Fibroblast of lung (primary cell): Measurements from ENCODE around the gene HPS1.

Experiments
- EZH2 ChIP-seq: IDR thresholded peaks from 2 replicates; pipeline ENCODE4 v1.5.1; 2012; ENCODE audit warnings: low read length, control low read depth, mild to moderate bottlenecking; ENCODE audit errors: missing control alignments
- TF ChIP-seq, protein P1 (sequence below), 2 donors: IDR thresholded peaks in 1 of 2; conservative IDR thresholded peaks in 1 of 2; 1 replicate in 1 of 2; 2 replicates in 1 of 2; pipeline ENCODE4 v1.5.1; 2011 to 2012; ENCODE audit warnings: low read length in 2 of 2, control low read depth in 1 of 2, inconsistent platforms in 1 of 2, low read depth in 1 of 2, mild to moderate bottlenecking in 1 of 2

DNA sequence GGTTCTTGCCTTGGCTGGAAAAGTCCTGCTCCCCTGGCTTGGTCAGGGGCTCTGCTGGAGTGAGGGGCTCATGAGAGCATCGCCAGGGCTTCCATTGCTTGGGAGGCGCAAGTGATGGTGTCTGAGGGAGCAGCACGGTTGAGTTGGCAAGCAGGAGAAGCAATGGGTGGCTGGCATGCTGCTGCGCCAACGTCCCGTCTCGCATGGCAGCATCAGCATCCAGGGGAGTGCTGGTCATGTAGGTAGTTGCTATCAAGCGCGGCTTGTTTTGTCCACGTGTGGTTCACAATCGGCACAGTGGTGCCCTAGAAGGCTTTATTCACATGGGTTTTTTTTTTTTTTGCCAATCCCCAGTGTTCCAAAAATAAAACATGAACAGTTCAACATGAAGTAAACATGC is 35.6 kb downstream of the HPS1 start:
- TF ChIP-seq, protein P1, sequence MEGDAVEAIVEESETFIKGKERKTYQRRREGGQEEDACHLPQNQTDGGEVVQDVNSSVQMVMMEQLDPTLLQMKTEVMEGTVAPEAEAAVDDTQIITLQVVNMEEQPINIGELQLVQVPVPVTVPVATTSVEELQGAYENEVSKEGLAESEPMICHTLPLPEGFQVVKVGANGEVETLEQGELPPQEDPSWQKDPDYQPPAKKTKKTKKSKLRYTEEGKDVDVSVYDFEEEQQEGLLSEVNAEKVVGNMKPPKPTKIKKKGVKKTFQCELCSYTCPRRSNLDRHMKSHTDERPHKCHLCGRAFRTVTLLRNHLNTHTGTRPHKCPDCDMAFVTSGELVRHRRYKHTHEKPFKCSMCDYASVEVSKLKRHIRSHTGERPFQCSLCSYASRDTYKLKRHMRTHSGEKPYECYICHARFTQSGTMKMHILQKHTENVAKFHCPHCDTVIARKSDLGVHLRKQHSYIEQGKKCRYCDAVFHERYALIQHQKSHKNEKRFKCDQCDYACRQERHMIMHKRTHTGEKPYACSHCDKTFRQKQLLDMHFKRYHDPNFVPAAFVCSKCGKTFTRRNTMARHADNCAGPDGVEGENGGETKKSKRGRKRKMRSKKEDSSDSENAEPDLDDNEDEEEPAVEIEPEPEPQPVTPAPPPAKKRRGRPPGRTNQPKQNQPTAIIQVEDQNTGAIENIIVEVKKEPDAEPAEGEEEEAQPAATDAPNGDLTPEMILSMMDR (conservative IDR thresholded peaks at IDR 0.05 in 1 of 2, IDR thresholded peaks at IDR 0.05 in 1 of 2; ENCODE audit: low read depth in 1 of 2, low read length in 2 of 2): no peak
- TF ChIP-seq EZH2: no peak
